ENCODE measurements around the gene NOTCH1. TPM values are rescaled to one million over a fixed set of nuclear protein-coding genes. Genes with fewer than 3 reads are reported as not detected.

The NOTCH1 gene
- total RNA-seq, 3 donors from 2014 or later = 12.6 to 33.8 (median 21.1) TPM

DNA sequence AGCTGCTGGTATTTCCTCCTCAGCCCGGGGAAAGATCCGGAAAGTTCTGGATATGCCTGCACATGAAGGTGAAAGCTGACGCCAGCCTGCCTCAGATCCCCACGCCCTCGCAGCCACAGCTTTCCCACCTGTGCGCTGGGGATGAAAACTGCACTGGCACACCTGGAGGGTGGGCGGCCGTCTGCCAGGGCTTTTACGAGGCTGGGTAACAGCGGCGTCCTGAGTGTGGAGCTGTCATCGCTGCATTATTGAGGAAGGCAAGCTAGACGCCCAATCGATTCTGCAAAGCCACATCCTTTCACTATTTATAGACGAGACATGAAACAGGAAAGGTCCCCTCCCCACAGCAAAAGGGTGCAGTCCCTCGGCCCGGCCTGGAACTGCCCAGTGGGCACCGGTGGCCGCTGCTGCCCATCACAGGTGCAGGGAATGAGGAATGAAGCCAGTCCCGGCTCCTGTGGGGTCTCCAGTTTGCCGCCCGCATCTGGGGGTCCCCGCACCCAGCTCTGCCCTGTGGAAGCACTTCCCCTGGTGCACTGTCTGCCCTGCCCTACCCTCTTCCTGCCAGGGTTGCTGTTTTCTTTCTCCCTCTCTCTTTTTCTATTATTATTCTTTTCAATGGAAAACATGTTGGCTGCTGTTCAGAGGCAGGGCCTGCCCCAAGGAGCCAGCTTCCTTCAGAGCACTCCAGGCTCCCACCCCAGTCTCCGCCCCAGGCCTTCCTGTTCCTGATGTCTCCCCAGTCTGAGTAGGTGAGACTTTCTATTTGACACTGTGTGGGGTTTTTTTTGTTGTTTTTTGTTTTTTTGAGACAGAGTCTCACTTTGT is 7.0 kb downstream of the NOTCH1 start:
- H3K27ac ChIP-seq = peak overlapping the region; percentile 57 to 82
- peaks cover 0 to 3% of the 10 kb centered on the region in 2 donors for H3K4me1 ChIP-seq
- no peaks in the 10 kb centered on the region for H3K36me3 ChIP-seq
- no peaks in the 10 kb centered on the region for H3K27me3 ChIP-seq
- TF ChIP-seq, protein P1, sequence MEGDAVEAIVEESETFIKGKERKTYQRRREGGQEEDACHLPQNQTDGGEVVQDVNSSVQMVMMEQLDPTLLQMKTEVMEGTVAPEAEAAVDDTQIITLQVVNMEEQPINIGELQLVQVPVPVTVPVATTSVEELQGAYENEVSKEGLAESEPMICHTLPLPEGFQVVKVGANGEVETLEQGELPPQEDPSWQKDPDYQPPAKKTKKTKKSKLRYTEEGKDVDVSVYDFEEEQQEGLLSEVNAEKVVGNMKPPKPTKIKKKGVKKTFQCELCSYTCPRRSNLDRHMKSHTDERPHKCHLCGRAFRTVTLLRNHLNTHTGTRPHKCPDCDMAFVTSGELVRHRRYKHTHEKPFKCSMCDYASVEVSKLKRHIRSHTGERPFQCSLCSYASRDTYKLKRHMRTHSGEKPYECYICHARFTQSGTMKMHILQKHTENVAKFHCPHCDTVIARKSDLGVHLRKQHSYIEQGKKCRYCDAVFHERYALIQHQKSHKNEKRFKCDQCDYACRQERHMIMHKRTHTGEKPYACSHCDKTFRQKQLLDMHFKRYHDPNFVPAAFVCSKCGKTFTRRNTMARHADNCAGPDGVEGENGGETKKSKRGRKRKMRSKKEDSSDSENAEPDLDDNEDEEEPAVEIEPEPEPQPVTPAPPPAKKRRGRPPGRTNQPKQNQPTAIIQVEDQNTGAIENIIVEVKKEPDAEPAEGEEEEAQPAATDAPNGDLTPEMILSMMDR (IDR thresholded peaks at IDR 0.05) = no peak
- TF ChIP-seq POLR2A (IDR thresholded peaks at IDR 0.05) (no peak), POLR2AphosphoS5 (IDR thresholded peaks at IDR 0.05) (no peak)
- intact Hi-C loops (cut with DNase I; ENCODE audit: low total_unique reads) = no loop called here
- no peaks in the 10 kb centered on the region for H3K9me3 ChIP-seq
- H3K4me3 ChIP-seq = peak overlapping the region in 2 of 3 donors; percentile 4 to 30
- no peak for DNase-seq (ENCODE audit: low spot score in 2 of 2)

DNA sequence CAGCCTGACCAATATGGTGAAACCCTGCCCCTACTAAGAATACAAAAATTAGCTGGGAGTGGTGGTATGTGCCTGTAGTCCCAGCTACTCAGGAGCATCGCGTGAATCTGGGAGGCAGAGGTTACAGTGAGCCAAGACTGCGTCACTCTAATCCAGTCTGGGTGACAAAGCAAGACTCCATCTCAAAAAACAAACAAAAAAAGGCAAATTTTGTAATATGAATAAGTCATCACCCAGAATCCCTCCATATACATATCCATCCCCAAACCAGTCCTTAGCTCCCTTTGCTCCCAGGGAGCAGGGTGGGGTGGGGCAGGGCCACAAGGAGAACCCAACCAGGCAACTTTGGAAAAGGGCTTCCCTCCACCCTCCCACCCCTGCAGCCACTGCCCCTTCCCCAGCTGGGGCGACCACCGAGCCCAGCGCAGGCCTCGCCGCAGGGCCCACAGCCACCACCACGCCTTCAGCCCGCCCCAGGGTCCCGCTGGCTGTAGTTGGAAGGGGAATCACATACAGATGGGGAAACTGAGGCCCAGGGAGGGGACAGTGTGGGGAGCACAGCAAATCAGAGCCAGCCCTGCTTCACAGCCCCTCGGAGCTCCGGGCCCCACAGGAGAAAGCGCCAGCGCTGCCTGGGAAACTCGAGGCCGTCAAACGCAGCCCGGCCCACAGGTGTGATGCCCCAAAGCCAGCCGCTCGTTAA is 7.8 kb downstream of the NOTCH1 start:
- H3K27me3 ChIP-seq = no peaks in the 10 kb centered on the region
- no peaks in the 10 kb centered on the region for H3K9me3 ChIP-seq
- H3K27ac ChIP-seq = peak overlapping the region in 1 of 2 donors; percentile 55
- intact Hi-C loops (cut with DNase I; ENCODE audit: low total_unique reads) = no loop called here
- no peak for DNase-seq (ENCODE audit: low spot score in 2 of 2)
- TF ChIP-seq POLR2A (IDR thresholded peaks at IDR 0.05) = no peak
- TF ChIP-seq POLR2AphosphoS5 (IDR thresholded peaks at IDR 0.05) = no peak
- TF ChIP-seq, protein P1 (IDR thresholded peaks at IDR 0.05) = no peak
- peaks cover 0 to 3% of the 10 kb centered on the region in 2 donors for H3K4me1 ChIP-seq
- H3K4me3 ChIP-seq = peak overlapping the region in 1 of 3 donors; percentile 22
- no peaks in the 10 kb centered on the region for H3K36me3 ChIP-seq

DNA sequence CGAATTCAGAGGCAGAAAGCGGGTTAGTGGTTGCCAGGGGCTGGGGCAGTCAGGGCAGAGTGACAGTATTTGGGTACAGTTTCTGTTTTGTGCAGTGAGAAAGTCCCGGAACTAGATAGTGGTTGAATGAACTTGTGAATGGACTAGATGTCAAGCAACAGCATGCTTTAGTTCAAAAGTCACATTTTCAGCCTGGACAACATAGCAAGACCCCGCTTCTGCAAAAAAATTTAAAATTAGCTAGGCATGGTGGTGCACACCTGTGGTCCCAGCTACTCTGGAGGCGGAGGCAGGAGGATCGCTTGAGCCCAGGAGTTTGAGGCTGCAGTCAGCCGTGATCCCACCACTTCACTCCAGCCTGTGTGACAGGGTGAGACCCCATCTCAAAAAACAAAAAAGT is 8.4 kb downstream of the NOTCH1 start:
- TF ChIP-seq, protein P1 (IDR thresholded peaks at IDR 0.05) = no peak
- TF ChIP-seq POLR2A (IDR thresholded peaks at IDR 0.05) = no peak
- TF ChIP-seq POLR2AphosphoS5 (IDR thresholded peaks at IDR 0.05) = no peak
- Histone ChIP-seq H3K4me1 (peaks cover 0 to 3% of the 10 kb centered on the region in 2 donors), H3K27ac (no peak overlapping the region)

DNA sequence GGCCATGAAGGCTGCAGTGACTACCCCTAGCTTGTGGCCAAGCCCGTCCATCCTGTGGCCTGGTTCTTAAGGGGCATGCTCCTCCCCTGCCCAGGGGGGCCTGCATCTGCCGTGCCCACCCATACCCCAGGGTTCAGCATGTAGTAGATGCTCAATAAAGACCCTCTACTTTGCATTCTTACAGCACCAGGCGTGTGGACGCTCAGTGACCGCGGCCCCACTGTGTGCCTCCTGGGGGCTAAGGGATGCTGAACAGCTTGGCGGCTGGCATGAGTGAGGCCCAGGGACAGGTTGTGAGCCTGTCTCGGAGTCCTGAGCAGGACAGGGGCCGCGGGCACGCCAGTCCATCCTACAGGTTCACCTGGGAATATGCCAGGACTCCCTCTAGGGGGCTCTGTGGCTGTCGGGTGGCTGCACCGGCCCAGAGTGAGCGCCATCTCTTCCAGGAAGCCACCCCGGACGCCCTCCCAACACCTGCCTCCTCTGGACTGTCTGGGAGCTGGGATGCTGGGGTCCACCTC is 9.1 kb downstream of the NOTCH1 start:
- TF ChIP-seq POLR2A (IDR thresholded peaks at IDR 0.05) = no peak
- no peak for DNase-seq (ENCODE audit: low spot score in 2 of 2)
- Histone ChIP-seq H3K4me3 (no peak overlapping the region), H3K4me1 (peaks cover 0 to 3% of the 10 kb centered on the region in 2 donors), H3K27me3 (no peaks in the 10 kb centered on the region), H3K36me3 (no peaks in the 10 kb centered on the region), H3K27ac (no peak overlapping the region), H3K9me3 (no peaks in the 10 kb centered on the region)
- intact Hi-C loops (cut with DNase I; ENCODE audit: low total_unique reads) = no loop called here

More for the DNA sequence above, 8.4 kb downstream of the NOTCH1 start:
- no peaks in the 10 kb centered on the region for H3K27me3 ChIP-seq
- no peak overlapping the region for H3K4me3 ChIP-seq
- no peak for DNase-seq (ENCODE audit: low spot score in 2 of 2)
- H3K36me3 ChIP-seq = no peaks in the 10 kb centered on the region
- intact Hi-C loops (cut with DNase I; ENCODE audit: low total_unique reads) = no loop called here
- H3K9me3 ChIP-seq = no peaks in the 10 kb centered on the region

DNA sequence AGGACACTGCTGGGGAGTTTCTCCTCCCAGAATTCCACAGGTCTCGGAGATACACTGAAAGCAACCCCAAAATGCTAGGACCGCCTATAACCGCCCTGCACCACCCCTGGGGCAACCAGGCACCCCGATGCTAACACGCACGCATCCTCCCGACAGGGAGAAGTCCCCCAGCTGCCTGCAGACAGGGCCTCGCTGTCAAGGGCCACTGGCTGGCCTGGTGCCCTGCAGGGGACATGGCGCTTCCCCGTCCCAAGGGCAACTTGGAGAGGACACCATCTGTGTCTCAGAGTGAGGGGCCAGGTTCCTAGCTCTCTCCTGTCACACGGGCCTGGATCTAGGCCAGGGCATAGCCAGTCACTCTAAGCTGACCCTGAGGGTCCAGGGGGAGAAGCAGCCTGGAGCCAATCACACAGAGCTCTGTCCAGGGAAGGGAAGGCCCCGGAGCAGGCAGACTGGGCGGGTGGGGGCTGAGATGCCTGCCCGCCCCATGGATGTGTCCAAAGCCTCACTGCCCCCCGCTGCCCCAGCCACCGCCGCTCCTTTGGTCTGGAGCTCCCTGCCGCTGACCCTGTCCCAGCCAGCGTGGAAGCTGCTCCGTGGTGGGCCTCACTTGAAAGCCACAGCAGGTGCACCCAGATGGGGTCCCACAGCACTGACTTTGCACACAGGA is 9.7 kb downstream of the NOTCH1 start:
- Histone ChIP-seq H3K27ac (no peak overlapping the region), H3K36me3 (no peaks in the 10 kb centered on the region), H3K27me3 (no peaks in the 10 kb centered on the region), H3K4me1 (peaks cover 0 to 3% of the 10 kb centered on the region in 2 donors), H3K4me3 (no peak overlapping the region), H3K9me3 (no peaks in the 10 kb centered on the region)
- TF ChIP-seq, protein P1 (IDR thresholded peaks at IDR 0.05) = no peak
- TF ChIP-seq POLR2A (IDR thresholded peaks at IDR 0.05) = no peak
- no peak for TF ChIP-seq POLR2AphosphoS5 (IDR thresholded peaks at IDR 0.05)
- no peak for DNase-seq (ENCODE audit: low spot score in 2 of 2)
- intact Hi-C loops (cut with DNase I; ENCODE audit: low total_unique reads) = no loop called here
